Naive thymus-derived CD8-positive, alpha-beta T cell (primary cell): ENCODE data around the gene PRKD1. TPM values are rescaled to one million over a fixed set of nuclear protein-coding genes. Genes with fewer than 3 reads are reported as not detected.

Experiments used
- ATAC-seq, 2 donors: fragments of 150-1000 bp; cut with Tn5 transposase in 1 of 2; sonication (Bioruptor Pico), chemical (Tn5 transposase) in 1 of 2; 1 replicate in 1 of 2; 2 replicates in 1 of 2; pipeline ENCODE4 v1.10.0; 2021; ENCODE audit warnings: mild to moderate bottlenecking in 2 of 2, moderate library complexity in 2 of 2
- POLR2A ChIA-PET: fragments of 350-600 bp; sonication (Branson Sonifier 250); formaldehyde crosslinking; loops from one replicate; lab custom pipeline; 2021; ENCODE audit warnings: antibody characterized with exemption; lab: Charles Lee
- DNase-seq, 10 donors: peaks; one replicate each; pipeline versions ENCODE4 v3.0.0 to v3.0.0-alpha.2; 2020 to 2022
- H3K27ac Mint-ChIP-seq, 10 donors: one replicate each; pipeline ENCODE4 v1.8.0; 2020 to 2022; ENCODE audit warnings: mild to moderate bottlenecking in 10 of 10, mixed read lengths in 10 of 10, moderate library complexity in 4 of 10, inconsistent platforms in 1 of 10
- H3K27me3 Mint-ChIP-seq, 5 donors: one replicate each; pipeline ENCODE4 v1.8.0; 2021 to 2022; ENCODE audit warnings: mixed read lengths in 5 of 5
- H3K36me3 Mint-ChIP-seq, 3 donors: one replicate each; pipeline ENCODE4 v1.8.0; 2020 to 2022; ENCODE audit warnings: mixed read lengths in 3 of 3, mild to moderate bottlenecking in 2 of 3, inconsistent platforms in 1 of 3
- H3K4me1 Mint-ChIP-seq, 4 donors: one replicate each; pipeline ENCODE4 v1.8.0; 2021 to 2022; ENCODE audit warnings: mixed read lengths in 4 of 4
- H3K4me3 Mint-ChIP-seq, 10 donors: one replicate each; pipeline ENCODE4 v1.8.0; 2020 to 2022; ENCODE audit warnings: mild to moderate bottlenecking in 10 of 10, mixed read lengths in 10 of 10, moderate library complexity in 6 of 10, inconsistent platforms in 1 of 10
- H3K9me3 Mint-ChIP-seq, 9 donors: one replicate each; pipeline ENCODE4 v1.8.0; 2020 to 2022; ENCODE audit warnings: mixed read lengths in 9 of 9, mild to moderate bottlenecking in 3 of 9, inconsistent platforms in 1 of 9, moderate library complexity in 1 of 9
- polyA plus RNA-seq, 3 donors: library from polyadenylated mRNA; unstranded; fragments of 300-500 nt; fragmentation: Illumina TruSeq; gene quantifications; one replicate each; pipeline ENCODE4 v1.2.3, GENCODE V29; 2021
- total RNA-seq, 8 experiments: library from RNA in 2 of 8; stranded (reverse) in 2 of 8; gene quantifications; one replicate each; pipeline ENCODE4 v1.2.3 and lab custom pipeline; 2021 to 2026

Gene PRKD1
- total and polyA plus RNA-seq, 5 experiments from 2014 or later, result not detected

- H3K27ac Mint-ChIP-seq, result no peak overlapping the region
- no peak overlapping the region for H3K4me3 Mint-ChIP-seq
- H3K4me1 Mint-ChIP-seq, result no peaks in the 10 kb centered on the region
- H3K36me3 Mint-ChIP-seq, result peaks cover 0 to 18% (median 0%) of the 10 kb centered on the region in 3 donors
- ATAC-seq (no peak), DNase-seq (no peak)
- H3K9me3 Mint-ChIP-seq, result peaks cover 14 to 51% (median 30%) of the 10 kb centered on the region in 9 donors
- no peaks in the 10 kb centered on the region for H3K27me3 Mint-ChIP-seq
- POLR2A ChIA-PET, result no interaction called here
Measured at GRCh38 chr14:29569194-29569593, 358.5 kb downstream of the PRKD1 start.

DNA sequence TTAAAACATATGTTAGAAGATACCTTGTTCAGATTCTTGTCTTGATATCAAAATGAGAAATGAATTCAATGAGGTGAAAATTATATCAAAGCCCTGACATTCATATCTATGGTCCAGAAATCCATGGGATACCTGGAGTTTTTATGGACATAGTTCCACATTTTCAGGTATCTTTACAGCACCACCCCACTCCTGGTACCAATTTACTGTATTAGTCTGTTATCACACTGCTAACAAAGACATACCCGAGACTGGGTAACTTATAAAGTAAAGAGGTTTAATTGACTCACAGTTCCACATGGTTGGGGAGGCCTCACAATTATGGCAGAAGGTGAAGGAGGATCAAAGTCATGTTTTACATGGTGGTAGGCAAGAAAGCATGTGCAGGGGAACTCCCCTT is 361.5 kb downstream of the PRKD1 start:
- DNase-seq (no peak), ATAC-seq (no peak)
- peaks cover 12 to 53% (median 21%) of the 10 kb centered on the region in 9 donors for H3K9me3 Mint-ChIP-seq
- no peak overlapping the region for H3K27ac Mint-ChIP-seq
- POLR2A ChIA-PET, result no interaction called here
- no peaks in the 10 kb centered on the region for H3K27me3 Mint-ChIP-seq
- peaks cover 0 to 18% (median 0%) of the 10 kb centered on the region in 3 donors for H3K36me3 Mint-ChIP-seq
- H3K4me1 Mint-ChIP-seq, result no peaks in the 10 kb centered on the region
- no peak overlapping the region for H3K4me3 Mint-ChIP-seq

- Mint-ChIP-seq H3K27ac (no peak overlapping the region), H3K9me3 (peaks cover 0 to 15% (median 2%) of the 10 kb centered on the region in 9 donors), H3K4me1 (no peaks in the 10 kb centered on the region), H3K36me3 (no peaks in the 10 kb centered on the region), H3K4me3 (no peak overlapping the region), H3K27me3 (no peaks in the 10 kb centered on the region)
- POLR2A ChIA-PET, result no interaction called here
- DNase-seq (no peak), ATAC-seq (no peak)
Measured at GRCh38 chr14:29558516-29558915, 369.1 kb downstream of the PRKD1 start.

GRCh38 chr14:29554335-29554734 is 373.3 kb downstream of the PRKD1 start:
- H3K9me3 Mint-ChIP-seq, result peaks cover 0 to 7% (median 3%) of the 10 kb centered on the region in 9 donors
- H3K27ac Mint-ChIP-seq, result no peak overlapping the region
- POLR2A ChIA-PET, result no interaction called here
- H3K27me3 Mint-ChIP-seq, result no peaks in the 10 kb centered on the region
- DNase-seq (no peak), ATAC-seq (no peak)
- no peak overlapping the region for H3K4me3 Mint-ChIP-seq
- H3K36me3 Mint-ChIP-seq, result no peaks in the 10 kb centered on the region
- no peaks in the 10 kb centered on the region for H3K4me1 Mint-ChIP-seq

DNA sequence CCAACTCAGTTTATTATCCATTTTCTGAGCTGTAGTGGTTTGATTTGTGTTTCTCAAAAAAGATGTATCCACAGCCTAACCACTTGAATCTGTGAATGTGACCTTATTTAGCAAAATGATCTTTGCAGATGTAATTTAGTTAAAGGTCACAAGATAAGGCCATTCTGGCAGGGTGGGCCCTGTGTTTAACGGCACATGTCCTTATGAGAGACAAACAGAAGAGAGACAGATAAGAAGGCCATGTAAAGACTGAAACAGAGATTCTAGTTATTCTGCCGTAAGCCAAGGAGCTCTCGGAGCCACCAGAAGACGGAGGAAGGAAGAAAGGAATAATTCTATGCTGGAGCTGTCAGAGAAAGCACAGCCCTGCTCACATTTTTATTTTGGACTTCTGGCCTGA is 374.2 kb downstream of the PRKD1 start:
- no peak for DNase-seq
- no peaks in the 10 kb centered on the region for H3K36me3 Mint-ChIP-seq
- POLR2A ChIA-PET, result no interaction called here

GRCh38 chr14:29548948-29549370 is 378.7 kb downstream of the PRKD1 start:
- no peak for DNase-seq
- Mint-ChIP-seq H3K36me3 (no peaks in the 10 kb centered on the region), H3K4me1 (no peaks in the 10 kb centered on the region), H3K9me3 (peaks cover 0 to 4% (median 0%) of the 10 kb centered on the region in 9 donors), H3K27me3 (no peaks in the 10 kb centered on the region), H3K4me3 (no peak overlapping the region), H3K27ac (no peak overlapping the region)
- no peak for ATAC-seq
- POLR2A ChIA-PET, result no interaction called here

More for the DNA sequence above, 374.2 kb downstream of the PRKD1 start:
- Mint-ChIP-seq H3K27me3 (no peaks in the 10 kb centered on the region), H3K4me3 (no peak overlapping the region), H3K27ac (no peak overlapping the region), H3K9me3 (peaks cover 0 to 4% (median 0%) of the 10 kb centered on the region in 9 donors), H3K4me1 (no peaks in the 10 kb centered on the region)
- no peak for ATAC-seq

GRCh38 chr14:29545714-29546113 is 381.9 kb downstream of the PRKD1 start:
- H3K4me1 Mint-ChIP-seq, result no peaks in the 10 kb centered on the region
- ATAC-seq (no peak), DNase-seq (no peak)
- H3K27ac Mint-ChIP-seq, result no peak overlapping the region
- H3K27me3 Mint-ChIP-seq, result no peaks in the 10 kb centered on the region
- H3K9me3 Mint-ChIP-seq, result no peaks in the 10 kb centered on the region
- POLR2A ChIA-PET, result no interaction called here
- no peak overlapping the region for H3K4me3 Mint-ChIP-seq
- no peaks in the 10 kb centered on the region for H3K36me3 Mint-ChIP-seq

- ATAC-seq (no peak), DNase-seq (no peak)
- no peak overlapping the region for H3K27ac Mint-ChIP-seq
- POLR2A ChIA-PET, result no interaction called here
- H3K4me1 Mint-ChIP-seq, result no peaks in the 10 kb centered on the region
- H3K27me3 Mint-ChIP-seq, result no peaks in the 10 kb centered on the region
- no peak overlapping the region for H3K4me3 Mint-ChIP-seq
- H3K9me3 Mint-ChIP-seq, result peaks cover 0 to 15% (median 2%) of the 10 kb centered on the region in 9 donors
- no peaks in the 10 kb centered on the region for H3K36me3 Mint-ChIP-seq
Measured at GRCh38 chr14:29536886-29537511, 390.6 kb downstream of the PRKD1 start.

DNA sequence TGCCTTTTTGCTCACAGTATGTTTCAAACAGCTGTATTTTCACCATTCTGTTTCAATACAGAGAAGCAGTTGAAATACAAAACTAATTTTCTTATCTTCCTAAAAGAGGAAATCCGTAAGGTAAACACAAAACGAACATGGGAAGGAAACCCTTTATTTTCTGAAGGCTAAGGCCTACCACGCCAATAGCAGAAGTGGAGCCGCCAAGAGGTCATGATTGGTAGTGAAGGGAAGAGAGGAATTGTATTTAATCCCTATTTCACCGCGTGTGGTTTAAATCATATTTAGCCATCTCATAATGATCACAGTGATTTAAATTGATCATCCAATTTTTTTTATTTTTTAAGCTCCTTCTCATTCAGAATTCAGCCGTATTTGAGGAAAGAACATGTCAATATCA is 398.2 kb downstream of the PRKD1 start:
- Mint-ChIP-seq H3K27me3 (no peaks in the 10 kb centered on the region), H3K27ac (no peak overlapping the region), H3K4me1 (no peaks in the 10 kb centered on the region), H3K36me3 (no peaks in the 10 kb centered on the region), H3K9me3 (peaks cover 0 to 15% (median 3%) of the 10 kb centered on the region in 9 donors), H3K4me3 (no peak overlapping the region)
- DNase-seq (no peak), ATAC-seq (no peak)
- POLR2A ChIA-PET, result no interaction called here

DNA sequence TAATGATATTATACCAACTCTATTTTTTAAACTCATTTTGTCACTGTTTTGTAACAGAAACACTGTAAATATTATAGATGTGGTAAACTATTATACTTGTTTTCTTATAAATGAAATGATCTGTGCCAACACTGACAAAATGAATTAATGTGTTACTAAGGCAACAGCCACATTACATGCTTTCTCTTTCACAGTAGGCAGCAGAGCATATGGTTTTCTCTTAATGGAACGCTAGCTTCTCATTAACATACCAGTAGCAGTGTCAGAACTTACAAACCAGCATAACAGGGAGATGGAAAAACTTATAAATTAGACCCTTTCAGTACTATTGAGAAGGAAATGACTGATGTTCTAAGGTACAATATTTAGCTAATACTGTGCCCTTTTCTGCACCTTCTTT is 398.8 kb downstream of the PRKD1 start:
- POLR2A ChIA-PET, result no interaction called here
- Mint-ChIP-seq H3K4me1 (no peaks in the 10 kb centered on the region), H3K9me3 (peaks cover 0 to 15% (median 3%) of the 10 kb centered on the region in 9 donors), H3K4me3 (no peak overlapping the region), H3K27me3 (no peaks in the 10 kb centered on the region), H3K27ac (no peak overlapping the region), H3K36me3 (no peaks in the 10 kb centered on the region)
- no peak for DNase-seq
- ATAC-seq, result no peak

DNA sequence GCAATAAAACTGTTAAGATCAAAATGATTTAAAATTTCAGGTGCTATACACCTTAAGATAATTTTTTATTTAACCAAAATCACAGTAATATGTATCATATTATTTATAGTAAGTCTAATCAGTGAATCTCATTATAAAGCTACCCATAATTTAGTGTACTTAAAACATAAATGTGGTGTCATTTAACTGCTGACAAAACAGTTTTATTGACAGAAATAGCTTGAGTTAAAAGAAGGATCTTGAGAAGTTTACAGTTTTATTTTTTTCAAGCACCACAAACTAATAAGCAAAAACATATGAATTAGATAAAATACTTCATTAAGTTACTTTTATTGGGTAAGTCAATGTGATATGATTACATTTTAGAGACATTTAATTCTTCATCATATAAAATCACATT is 400.4 kb downstream of the PRKD1 start:
- H3K27ac Mint-ChIP-seq, result no peak overlapping the region
- no peaks in the 10 kb centered on the region for H3K36me3 Mint-ChIP-seq
- H3K27me3 Mint-ChIP-seq, result no peaks in the 10 kb centered on the region
- H3K4me1 Mint-ChIP-seq, result no peaks in the 10 kb centered on the region
- no peak for ATAC-seq
- H3K4me3 Mint-ChIP-seq, result no peak overlapping the region
- POLR2A ChIA-PET, result no interaction called here
- DNase-seq, result no peak
- H3K9me3 Mint-ChIP-seq, result peaks cover 0 to 9% (median 3%) of the 10 kb centered on the region in 9 donors
